Natural killer cell (primary cell): ENCODE measurements around the gene DDR2. TPM values are rescaled to one million over a fixed set of nuclear protein-coding genes. Genes with fewer than 3 reads are reported as not detected.

Source experiments
- ATAC-seq, 3 donors: fragments of 150-1000 bp in 2 of 3; fragments of 200-7000 bp in 1 of 3; cut with Tn5 transposase; 1 replicate in 1 of 3; 2 replicates in 2 of 3; pipeline ENCODE4 v1.10.0; 2021; ENCODE audit warnings: mild to moderate bottlenecking in 2 of 3, moderate library complexity in 2 of 3
- DNase-seq, 2 donors: peaks; one replicate each; pipeline versions ENCODE4 v3.0.0 to v3.0.0-alpha.2; 2013 to 2021; ENCODE audit warnings: mixed read lengths in 1 of 2
- H3K27ac ChIP-seq: one replicate; pipeline ENCODE4 v1.5.1; 2013; ENCODE audit warnings: mild to moderate bottlenecking, low read length
- H3K27me3 ChIP-seq: one replicate; pipeline ENCODE4 v1.6.1; 2013; ENCODE audit warnings: low read length; ENCODE audit not compliant: control insufficient read depth, insufficient read depth
- H3K36me3 ChIP-seq: one replicate; pipeline ENCODE4 v1.6.1; 2013; ENCODE audit warnings: low read length; ENCODE audit not compliant: control insufficient read depth, insufficient read depth
- H3K4me1 ChIP-seq: one replicate; pipeline ENCODE4 v1.6.1; 2013; ENCODE audit warnings: low read length; ENCODE audit not compliant: control insufficient read depth, insufficient read depth
- H3K4me3 ChIP-seq: one replicate; pipeline ENCODE4 v1.5.1; 2013; ENCODE audit warnings: low read length
- H3K9me3 ChIP-seq: one replicate; pipeline ENCODE4 v1.6.1; 2013; ENCODE audit warnings: low read length; ENCODE audit not compliant: control insufficient read depth, insufficient read depth
- H3K27ac Mint-ChIP-seq, 2 donors: one replicate each; pipeline ENCODE4 v1.8.0; 2022; ENCODE audit warnings: mild to moderate bottlenecking in 2 of 2, mixed read lengths in 2 of 2, moderate library complexity in 1 of 2
- H3K27me3 Mint-ChIP-seq, 2 donors: one replicate each; pipeline ENCODE4 v1.8.0; 2022; ENCODE audit warnings: low read depth in 2 of 2, mixed read lengths in 2 of 2
- H3K36me3 Mint-ChIP-seq: one replicate; pipeline ENCODE4 v1.8.0; 2022; ENCODE audit warnings: mixed read lengths
- H3K4me1 Mint-ChIP-seq, 2 donors: one replicate each; pipeline ENCODE4 v1.8.0; 2022; ENCODE audit warnings: mixed read lengths in 2 of 2
- H3K4me3 Mint-ChIP-seq: one replicate; pipeline ENCODE4 v1.8.0; 2022; ENCODE audit warnings: mild to moderate bottlenecking, moderate library complexity, mixed read lengths
- H3K9me3 Mint-ChIP-seq, 2 donors: one replicate each; pipeline ENCODE4 v1.8.0; 2022; ENCODE audit warnings: mixed read lengths in 2 of 2
- CTCF ChIP-seq: fragments of 200-600 bp; IDR thresholded peaks from one replicate; pipeline ENCODE4 v1.8.0; 2022; ENCODE audit warnings: antibody characterized with exemption
- WGBS: methylation state at CpG from one replicate; pipeline ENCODE4 v1.1.7; 2013; ENCODE audit warnings: missing lambda C conversion rate; ENCODE audit not compliant: insufficient coverage; 5-methylcytosine and 5-hydroxymethylcytosine counted together
- intact Hi-C: fragments of 100-400 bp; cut with micrococcal nuclease; formaldehyde crosslinking; loops from one replicate; pipeline ENCODE4 v1.14.2; 2022
- total RNA-seq, 4 donors: library from RNA; stranded (reverse); fragments of 120-200 nt in 1 of 4; gene quantifications; one replicate each; pipeline versions ENCODE4 v1.2.3 to v1.2.4, GENCODE V29; 2013 to 2022

DDR2 gene
- total RNA-seq, 3 donors from 2014 or later (not counting 1 experiment from before 2014, with no cell fraction given) = 1.5 to 2.0 (median 1.8) TPM

- DNase-seq = no peak
- WGBS = 100% methylated on average over 1 of the region's 1 CpG
These were observed 120.9 kb downstream of the DDR2 start for GRCh38 chr1:162753001-162753658.

GRCh38 chr1:162753998-162754585, 121.8 kb downstream of the DDR2 start:
- Mint-ChIP-seq H3K27me3 (peaks cover 0 to 12% of the 10 kb centered on the region in 2 donors), H3K9me3 (no peaks in the 10 kb centered on the region), H3K4me1 (no peaks in the 10 kb centered on the region), H3K36me3 (no peaks in the 10 kb centered on the region), H3K4me3 (no peak overlapping the region), H3K27ac (no peak overlapping the region)
- no peak for TF ChIP-seq CTCF
- 80% methylated on average over 1 of the region's 1 CpG for WGBS
- Histone ChIP-seq H3K27me3 (no peaks in the 10 kb centered on the region), H3K27ac (no peak overlapping the region), H3K4me3 (no peak overlapping the region), H3K9me3 (no peaks in the 10 kb centered on the region), H3K4me1 (no peaks in the 10 kb centered on the region), H3K36me3 (no peaks in the 10 kb centered on the region)
- ATAC-seq (no peak), DNase-seq (no peak)
- intact Hi-C loops = no loop called here

More at GRCh38 chr1:162753001-162753658, 120.9 kb downstream of the DDR2 start:
- Histone ChIP-seq H3K4me1 (no peaks in the 10 kb centered on the region), H3K4me3 (no peak overlapping the region), H3K36me3 (no peaks in the 10 kb centered on the region), H3K27me3 (no peaks in the 10 kb centered on the region), H3K27ac (no peak overlapping the region), H3K9me3 (no peaks in the 10 kb centered on the region)
- ATAC-seq = no peak
- Mint-ChIP-seq H3K9me3 (peaks cover 0 to 2% of the 10 kb centered on the region in 2 donors), H3K27me3 (peaks cover 0 to 12% of the 10 kb centered on the region in 2 donors), H3K36me3 (no peaks in the 10 kb centered on the region), H3K27ac (no peak overlapping the region), H3K4me1 (no peaks in the 10 kb centered on the region), H3K4me3 (no peak overlapping the region)
- intact Hi-C loops = no loop called here
- TF ChIP-seq CTCF = no peak

- Histone ChIP-seq H3K4me1 (no peaks in the 10 kb centered on the region), H3K36me3 (no peaks in the 10 kb centered on the region), H3K4me3 (no peak overlapping the region), H3K27ac (no peak overlapping the region), H3K27me3 (no peaks in the 10 kb centered on the region), H3K9me3 (no peaks in the 10 kb centered on the region)
- Mint-ChIP-seq H3K36me3 (no peaks in the 10 kb centered on the region), H3K9me3 (no peaks in the 10 kb centered on the region), H3K27ac (no peak overlapping the region), H3K27me3 (no peaks in the 10 kb centered on the region), H3K4me3 (no peak overlapping the region), H3K4me1 (no peaks in the 10 kb centered on the region)
- no peak for DNase-seq
- 92% methylated on average over 3 of the region's 3 CpGs for WGBS
- ATAC-seq = no peak
- intact Hi-C loops = no loop called here
- no peak for TF ChIP-seq CTCF
These were observed 123.0 kb downstream of the DDR2 start for GRCh38 chr1:162755306-162755705.
